IgD-negative memory B cell (primary cell): ENCODE results near the gene DYNLT1. TPM values are rescaled to one million over a fixed set of nuclear protein-coding genes. Genes with fewer than 3 reads are reported as not detected.
"Not testable (repeated sequence)": the region's sequence is repeated elsewhere in the genome, so short reads cannot be mapped to it uniquely, and the experiment has no call there.

ENCODE experiments used
- H3K27ac Mint-ChIP-seq, 3 donors: one replicate each; pipeline ENCODE4 v1.8.0; 2020 to 2022; ENCODE audit warnings: mild to moderate bottlenecking in 3 of 3, mixed read lengths in 3 of 3, moderate library complexity in 1 of 3
- H3K27me3 Mint-ChIP-seq: one replicate; pipeline ENCODE4 v1.8.0; 2021; ENCODE audit warnings: mixed read lengths
- H3K36me3 Mint-ChIP-seq: one replicate; pipeline ENCODE4 v1.8.0; 2020; ENCODE audit warnings: mild to moderate bottlenecking, mixed read lengths
- H3K4me1 Mint-ChIP-seq, 3 donors: one replicate each; pipeline ENCODE4 v1.8.0; 2020 to 2022; ENCODE audit warnings: mixed read lengths in 3 of 3, mild to moderate bottlenecking in 1 of 3
- H3K4me3 Mint-ChIP-seq, 4 donors: one replicate each; pipeline ENCODE4 v1.8.0; 2020 to 2022; ENCODE audit warnings: mild to moderate bottlenecking in 4 of 4, mixed read lengths in 4 of 4, moderate library complexity in 3 of 4
- H3K9me3 Mint-ChIP-seq, 3 donors: one replicate each; pipeline ENCODE4 v1.8.0; 2020 to 2021; ENCODE audit warnings: mixed read lengths in 3 of 3, mild to moderate bottlenecking in 1 of 3
- polyA plus RNA-seq: library from polyadenylated mRNA; unstranded; fragments of 300-500 nt; fragmentation: Illumina TruSeq; gene quantifications from one replicate; pipeline ENCODE4 v1.2.3, GENCODE V29; 2021

DYNLT1 gene
- polyA plus RNA-seq, 1 donor from 2014 or later: 48.6 TPM

- no peaks in the 10 kb centered on the region for H3K9me3 Mint-ChIP-seq
- no peaks in the 10 kb centered on the region for H3K27me3 Mint-ChIP-seq
- H3K4me1 Mint-ChIP-seq: peaks cover 13 to 18% (median 17%) of the 10 kb centered on the region in 3 donors
- H3K36me3 Mint-ChIP-seq: peaks cover 4% of the 10 kb centered on the region
- H3K4me3 Mint-ChIP-seq: no peak overlapping the region
- H3K27ac Mint-ChIP-seq: peak overlapping the region in 1 of 3 donors; percentile 20
These were observed 24.8 kb upstream of the DYNLT1 start for GRCh38 chr6:158669145-158670035.

- no peak overlapping the region for H3K4me3 Mint-ChIP-seq
- no peak overlapping the region for H3K27ac Mint-ChIP-seq
- peaks cover 13 to 18% (median 17%) of the 10 kb centered on the region in 3 donors for H3K4me1 Mint-ChIP-seq
- H3K36me3 Mint-ChIP-seq: peaks cover 4% of the 10 kb centered on the region
- H3K27me3 Mint-ChIP-seq: no peaks in the 10 kb centered on the region
- no peaks in the 10 kb centered on the region for H3K9me3 Mint-ChIP-seq
These were observed 24.2 kb upstream of the DYNLT1 start for GRCh38 chr6:158668707-158669103.

- H3K9me3 Mint-ChIP-seq: no peaks in the 10 kb centered on the region
- peak overlapping the region in 3 of 4 donors; percentile 3 to 65 (median 15) for H3K4me3 Mint-ChIP-seq
- peaks cover 13 to 18% (median 17%) of the 10 kb centered on the region in 3 donors for H3K4me1 Mint-ChIP-seq
- H3K27ac Mint-ChIP-seq: peak overlapping the region in 2 of 3 donors; percentile 47 to 84
- no peaks in the 10 kb centered on the region for H3K27me3 Mint-ChIP-seq
- peaks cover 2% of the 10 kb centered on the region for H3K36me3 Mint-ChIP-seq
These were observed 22.9 kb upstream of the DYNLT1 start for GRCh38 chr6:158667360-158667981.

GRCh38 chr6:158666628-158667359 is 22.3 kb upstream of the DYNLT1 start:
- Mint-ChIP-seq H3K4me1 (peaks cover 13 to 18% (median 17%) of the 10 kb centered on the region in 3 donors), H3K27ac (peak overlapping the region in 1 of 3 donors; percentile 47), H3K27me3 (no peaks in the 10 kb centered on the region), H3K9me3 (no peaks in the 10 kb centered on the region), H3K36me3 (peaks cover 2% of the 10 kb centered on the region), H3K4me3 (peak overlapping the region in 2 of 4 donors; percentile 15 to 65)

- no peak overlapping the region for H3K4me3 Mint-ChIP-seq
- H3K27ac Mint-ChIP-seq: no peak overlapping the region
- no peaks in the 10 kb centered on the region for H3K27me3 Mint-ChIP-seq
- H3K36me3 Mint-ChIP-seq: peaks cover 2% of the 10 kb centered on the region
- peaks cover 15 to 20% (median 20%) of the 10 kb centered on the region in 3 donors for H3K4me1 Mint-ChIP-seq
- H3K9me3 Mint-ChIP-seq: no peaks in the 10 kb centered on the region
These were observed 20.8 kb upstream of the DYNLT1 start for GRCh38 chr6:158665332-158665731.

GRCh38 chr6:158663625-158664165 is 19.2 kb upstream of the DYNLT1 start:
- Mint-ChIP-seq H3K27ac (no peak overlapping the region), H3K27me3 (no peaks in the 10 kb centered on the region), H3K36me3 (peaks cover 2% of the 10 kb centered on the region), H3K4me3 (no peak overlapping the region), H3K9me3 (no peaks in the 10 kb centered on the region), H3K4me1 (peaks cover 16 to 22% (median 19%) of the 10 kb centered on the region in 3 donors)

GRCh38 chr6:158662954-158663624 is 18.5 kb upstream of the DYNLT1 start:
- Mint-ChIP-seq H3K4me3 (peak overlapping the region in 1 of 4 donors; percentile 5), H3K9me3 (no peaks in the 10 kb centered on the region), H3K27ac (no peak overlapping the region), H3K36me3 (peaks cover 2% of the 10 kb centered on the region), H3K27me3 (no peaks in the 10 kb centered on the region), H3K4me1 (peaks cover 16 to 19% (median 18%) of the 10 kb centered on the region in 3 donors)

GRCh38 chr6:158662607-158662953 is 18.0 kb upstream of the DYNLT1 start:
- H3K4me1 Mint-ChIP-seq: peaks cover 14 to 16% (median 15%) of the 10 kb centered on the region in 3 donors
- no peak overlapping the region for H3K27ac Mint-ChIP-seq
- no peaks in the 10 kb centered on the region for H3K9me3 Mint-ChIP-seq
- H3K36me3 Mint-ChIP-seq: peaks cover 2% of the 10 kb centered on the region
- H3K27me3 Mint-ChIP-seq: no peaks in the 10 kb centered on the region
- no peak overlapping the region for H3K4me3 Mint-ChIP-seq

- peaks cover 2% of the 10 kb centered on the region for H3K36me3 Mint-ChIP-seq
- no peak overlapping the region for H3K27ac Mint-ChIP-seq
- H3K27me3 Mint-ChIP-seq: no peaks in the 10 kb centered on the region
- no peaks in the 10 kb centered on the region for H3K9me3 Mint-ChIP-seq
- H3K4me1 Mint-ChIP-seq: peaks cover 4 to 5% (median 5%) of the 10 kb centered on the region in 3 donors
- H3K4me3 Mint-ChIP-seq: no peak overlapping the region
These were observed 16.7 kb upstream of the DYNLT1 start for GRCh38 chr6:158661156-158661685.

GRCh38 chr6:158660333-158660754 is 15.8 kb upstream of the DYNLT1 start:
- Mint-ChIP-seq H3K27ac (peak overlapping the region in 1 of 3 donors; percentile 59), H3K27me3 (no peaks in the 10 kb centered on the region), H3K9me3 (no peaks in the 10 kb centered on the region), H3K36me3 (peaks cover 2% of the 10 kb centered on the region), H3K4me1 (peaks cover 4 to 5% (median 5%) of the 10 kb centered on the region in 3 donors), H3K4me3 (peak overlapping the region in 2 of 4 donors; percentile 43 to 54)

- not testable (repeated sequence) for H3K27me3 Mint-ChIP-seq, H3K4me3 Mint-ChIP-seq, H3K36me3 Mint-ChIP-seq, H3K27ac Mint-ChIP-seq, H3K9me3 Mint-ChIP-seq
- H3K4me1 Mint-ChIP-seq: peaks cover 11 to 17% (median 11%) of the 10 kb centered on the region in 3 donors
These were observed 12.4 kb upstream of the DYNLT1 start for GRCh38 chr6:158656986-158657385.

- peak overlapping the region in 1 of 4 donors; percentile 39 for H3K4me3 Mint-ChIP-seq
These were observed 11.3 kb upstream of the DYNLT1 start for GRCh38 chr6:158655569-158656450.

GRCh38 chr6:158654960-158655489 is 10.5 kb upstream of the DYNLT1 start:
- Mint-ChIP-seq H3K27me3 (no peaks in the 10 kb centered on the region), H3K4me3 (peak overlapping the region in 1 of 4 donors; percentile 39), H3K36me3 (peaks cover 1% of the 10 kb centered on the region), H3K4me1 (peaks cover 6 to 14% (median 12%) of the 10 kb centered on the region in 3 donors), H3K27ac (peak overlapping the region in 2 of 3 donors; percentile 7 to 74), H3K9me3 (no peaks in the 10 kb centered on the region)

More at GRCh38 chr6:158655569-158656450, 11.3 kb upstream of the DYNLT1 start:
- peak overlapping the region in 2 of 3 donors; percentile 7 to 74 for H3K27ac Mint-ChIP-seq
- H3K9me3 Mint-ChIP-seq: no peaks in the 10 kb centered on the region
- peaks cover 11 to 17% (median 14%) of the 10 kb centered on the region in 3 donors for H3K4me1 Mint-ChIP-seq
- H3K36me3 Mint-ChIP-seq: peaks cover 1% of the 10 kb centered on the region
- no peaks in the 10 kb centered on the region for H3K27me3 Mint-ChIP-seq
